Measurements from ENCODE around the gene MIPEP. TPM values are rescaled to one million over a fixed set of nuclear protein-coding genes. Genes with fewer than 3 reads are reported as not detected.

Gene MIPEP
- total RNA-seq, 2 experiments from 2014 or later, result 3.9 to 4.8 TPM

DNA sequence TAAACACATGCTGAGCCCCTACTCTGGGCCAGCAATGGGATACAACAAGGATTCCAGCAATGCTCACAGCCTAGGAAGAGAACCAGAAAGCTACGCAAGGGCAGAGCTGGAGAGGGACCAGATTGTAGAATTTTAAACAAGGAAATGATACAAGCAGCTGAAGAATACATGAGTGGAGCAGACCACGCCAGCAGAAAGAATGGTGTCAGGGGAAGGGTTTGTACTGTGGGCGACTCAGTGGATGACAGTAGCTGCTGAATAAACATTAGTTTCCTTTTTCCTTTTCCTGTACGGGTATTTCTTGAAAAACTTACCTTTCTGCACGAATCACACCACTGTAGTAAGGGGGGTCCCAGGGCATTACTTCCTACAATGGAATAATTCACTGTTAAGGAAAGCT lies 30.7 kb downstream of the MIPEP start:
- no peaks in the 10 kb centered on the region for H3K27me3 Mint-ChIP-seq
- Histone ChIP-seq H3K4me3 (ENCODE audit: low read length) (no peak overlapping the region), H3K4me1 (ENCODE audit: insufficient read depth, low read length) (no peaks in the 10 kb centered on the region), H3K9me3 (ENCODE audit: control insufficient read depth in 1 of 2, insufficient read depth in 1 of 2, low read length in 2 of 2) (no peaks in the 10 kb centered on the region), H3K36me3 (ENCODE audit: insufficient read depth, low read length) (peaks cover 2% of the 10 kb centered on the region), H3K27me3 (ENCODE audit: control insufficient read depth in 1 of 2, insufficient read depth in 2 of 2, low read length in 2 of 2) (no peaks in the 10 kb centered on the region), H3K27ac (ENCODE audit: low read depth in 1 of 2, low read length in 2 of 2) (no peak overlapping the region)
- ChIA-PET POLR2A (interaction anchor here (0.6 kb wide), 1 partner anchor 280 kb away, joined by 3 read pairs; no protein-coding TSS in a partner anchor), CTCF (no interaction called here)
- DNase-seq (no peak), ATAC-seq (ENCODE audit: poor library complexity) (no peak)
- intact Hi-C loops (cut with DNase I, micrococcal nuclease), result no loop called here
- H3K36me3 Mint-ChIP-seq (ENCODE audit: low read depth), result peaks cover 59% of the 10 kb centered on the region
- TF ChIP-seq, protein P1, sequence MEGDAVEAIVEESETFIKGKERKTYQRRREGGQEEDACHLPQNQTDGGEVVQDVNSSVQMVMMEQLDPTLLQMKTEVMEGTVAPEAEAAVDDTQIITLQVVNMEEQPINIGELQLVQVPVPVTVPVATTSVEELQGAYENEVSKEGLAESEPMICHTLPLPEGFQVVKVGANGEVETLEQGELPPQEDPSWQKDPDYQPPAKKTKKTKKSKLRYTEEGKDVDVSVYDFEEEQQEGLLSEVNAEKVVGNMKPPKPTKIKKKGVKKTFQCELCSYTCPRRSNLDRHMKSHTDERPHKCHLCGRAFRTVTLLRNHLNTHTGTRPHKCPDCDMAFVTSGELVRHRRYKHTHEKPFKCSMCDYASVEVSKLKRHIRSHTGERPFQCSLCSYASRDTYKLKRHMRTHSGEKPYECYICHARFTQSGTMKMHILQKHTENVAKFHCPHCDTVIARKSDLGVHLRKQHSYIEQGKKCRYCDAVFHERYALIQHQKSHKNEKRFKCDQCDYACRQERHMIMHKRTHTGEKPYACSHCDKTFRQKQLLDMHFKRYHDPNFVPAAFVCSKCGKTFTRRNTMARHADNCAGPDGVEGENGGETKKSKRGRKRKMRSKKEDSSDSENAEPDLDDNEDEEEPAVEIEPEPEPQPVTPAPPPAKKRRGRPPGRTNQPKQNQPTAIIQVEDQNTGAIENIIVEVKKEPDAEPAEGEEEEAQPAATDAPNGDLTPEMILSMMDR (IDR thresholded peaks at IDR 0.05), result no peak
- H3K4me1 Mint-ChIP-seq (ENCODE audit: low read depth), result no peaks in the 10 kb centered on the region
- no peak overlapping the region for H3K4me3 Mint-ChIP-seq
- no peak overlapping the region for H3K27ac Mint-ChIP-seq
- no peaks in the 10 kb centered on the region for H3K9me3 Mint-ChIP-seq

DNA sequence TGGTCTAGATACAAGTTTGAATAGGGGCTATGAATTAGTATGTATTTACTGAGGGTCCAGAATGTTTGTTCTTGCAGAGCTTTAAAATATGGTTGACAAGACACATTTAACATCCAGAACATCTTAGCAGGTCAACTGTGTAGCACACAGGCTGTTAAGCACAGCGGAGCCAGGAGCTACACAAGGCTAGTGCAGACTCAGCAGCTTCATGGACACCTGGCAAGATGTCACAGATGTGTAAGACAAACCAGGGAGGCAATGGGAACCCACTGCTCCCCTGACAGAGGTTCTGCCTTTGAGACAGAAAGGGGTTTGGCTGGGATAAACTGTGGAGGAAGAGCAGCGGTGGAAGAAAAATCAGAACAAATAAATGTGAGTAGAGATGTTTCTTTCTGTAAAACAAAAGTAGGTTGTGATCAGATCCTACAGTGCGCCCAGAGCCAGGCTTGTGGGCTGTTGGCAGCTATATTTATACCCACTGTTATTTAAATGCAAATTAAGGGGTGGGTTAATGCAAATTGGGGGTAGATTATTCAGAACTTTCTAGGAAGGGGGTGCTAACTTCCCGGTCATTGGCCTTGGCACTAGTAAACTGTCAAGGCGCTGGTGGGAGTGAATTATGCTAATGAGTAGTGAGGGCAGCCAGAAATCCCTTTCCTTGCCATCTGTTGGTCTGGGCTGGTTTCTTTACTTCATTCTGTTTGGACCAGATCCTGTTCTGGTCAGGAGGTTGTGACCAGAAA lies 33.0 kb downstream of the MIPEP start:
- Histone ChIP-seq H3K4me3 (ENCODE audit: low read length) (no peak overlapping the region), H3K9me3 (ENCODE audit: control insufficient read depth in 1 of 2, insufficient read depth in 1 of 2, low read length in 2 of 2) (no peaks in the 10 kb centered on the region), H3K36me3 (ENCODE audit: insufficient read depth, low read length) (no peaks in the 10 kb centered on the region), H3K4me1 (ENCODE audit: insufficient read depth, low read length) (no peaks in the 10 kb centered on the region), H3K27ac (ENCODE audit: low read depth in 1 of 2, low read length in 2 of 2) (no peak overlapping the region), H3K27me3 (ENCODE audit: control insufficient read depth in 1 of 2, insufficient read depth in 2 of 2, low read length in 2 of 2) (no peaks in the 10 kb centered on the region)
- Mint-ChIP-seq H3K9me3 (no peaks in the 10 kb centered on the region), H3K36me3 (ENCODE audit: low read depth) (peaks cover 48% of the 10 kb centered on the region), H3K27ac (no peak overlapping the region), H3K27me3 (no peaks in the 10 kb centered on the region), H3K4me1 (ENCODE audit: low read depth) (no peaks in the 10 kb centered on the region), H3K4me3 (no peak overlapping the region)
- DNase-seq, result no peak
- ChIA-PET POLR2A (no interaction called here), CTCF (no interaction called here)
- no peak for ATAC-seq (ENCODE audit: poor library complexity)
- intact Hi-C loops (cut with DNase I, micrococcal nuclease), result no loop called here
- TF ChIP-seq, protein P1 (IDR thresholded peaks at IDR 0.05), result no peak

DNA sequence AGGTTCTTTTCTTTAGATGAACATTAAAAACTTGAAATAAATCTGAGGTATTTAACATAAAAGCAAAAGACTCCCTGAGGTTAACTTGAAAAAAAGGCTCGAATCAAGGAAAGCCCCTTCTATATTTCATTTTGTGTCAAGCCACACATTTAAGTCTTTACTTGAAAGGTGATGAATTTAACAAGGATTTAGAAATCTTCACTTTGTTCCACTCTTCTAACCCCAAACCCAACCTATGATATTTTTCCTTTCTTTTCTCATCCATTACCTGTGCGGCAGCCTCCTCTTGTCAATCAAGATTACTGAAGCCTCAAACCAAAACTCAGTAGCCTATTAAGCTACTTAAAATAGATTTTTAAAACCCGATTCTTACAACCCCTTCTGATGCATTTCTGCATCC lies 33.8 kb downstream of the MIPEP start:
- ChIA-PET CTCF (no interaction called here), POLR2A (no interaction called here)
- Mint-ChIP-seq H3K9me3 (no peaks in the 10 kb centered on the region), H3K4me3 (no peak overlapping the region), H3K27ac (no peak overlapping the region), H3K4me1 (ENCODE audit: low read depth) (no peaks in the 10 kb centered on the region), H3K27me3 (no peaks in the 10 kb centered on the region), H3K36me3 (ENCODE audit: low read depth) (peaks cover 51% of the 10 kb centered on the region)
- DNase-seq (no peak), ATAC-seq (ENCODE audit: poor library complexity) (no peak)
- Histone ChIP-seq H3K9me3 (ENCODE audit: control insufficient read depth in 1 of 2, insufficient read depth in 1 of 2, low read length in 2 of 2) (no peaks in the 10 kb centered on the region), H3K4me3 (ENCODE audit: low read length) (no peak overlapping the region), H3K27ac (ENCODE audit: low read depth in 1 of 2, low read length in 2 of 2) (no peak overlapping the region), H3K4me1 (ENCODE audit: insufficient read depth, low read length) (no peaks in the 10 kb centered on the region), H3K27me3 (ENCODE audit: control insufficient read depth in 1 of 2, insufficient read depth in 2 of 2, low read length in 2 of 2) (no peaks in the 10 kb centered on the region), H3K36me3 (ENCODE audit: insufficient read depth, low read length) (no peaks in the 10 kb centered on the region)
- intact Hi-C loops (cut with DNase I, micrococcal nuclease), result no loop called here
- TF ChIP-seq, protein P1 (IDR thresholded peaks at IDR 0.05), result no peak
